GM12878 (cell line): Measurements from ENCODE around the gene RANBP1. TPM values are rescaled to one million over a fixed set of nuclear protein-coding genes. Genes with fewer than 3 reads are reported as not detected.

ENCODE experiments used
- BACH1 ChIP-seq: fragments of 450-650 bp; IDR thresholded peaks from 2 replicates; pipeline ENCODE4 v1.6.1; 2017; ENCODE audit warnings: mild to moderate bottlenecking, borderline replicate concordance
- E2F4 ChIP-seq: IDR thresholded peaks from 2 replicates; pipeline ENCODE4 v1.6.1; 2012; ENCODE audit warnings: low read depth, low read length, improper control_type of control experiment
- E4F1 ChIP-seq: fragments of 450-650 bp; IDR thresholded peaks from 2 replicates; pipeline ENCODE4 v1.6.1; 2018; ENCODE audit warnings: borderline replicate concordance, mild to moderate bottlenecking; ENCODE audit not compliant: partially characterized antibody
- EED ChIP-seq: sonication (generic); IDR thresholded peaks from 2 replicates; pipeline ENCODE4 v1.6.1; 2016; ENCODE audit warnings: antibody characterized with exemption, low read depth
- FOXK2 ChIP-seq: fragments of 450-650 bp; IDR thresholded peaks from 2 replicates; pipeline ENCODE4 v1.6.1; 2017; ENCODE audit warnings: mild to moderate bottlenecking, moderate library complexity
- IRF4 ChIP-seq: IDR thresholded peaks from 2 replicates; pipeline ENCODE4 v1.6.1; 2011; ENCODE audit warnings: low read depth, low read length
- MXI1 ChIP-seq: fragments of 150-350 bp; IDR thresholded peaks from 2 replicates; pipeline ENCODE4 v1.6.1; 2011; ENCODE audit warnings: low read depth, mild to moderate bottlenecking, inconsistent platforms, low read length, improper control_type of control experiment
- MYB ChIP-seq: fragments of 150-350 bp; IDR thresholded peaks from 2 replicates; pipeline ENCODE4 v1.6.1; 2014; ENCODE audit warnings: mild to moderate bottlenecking, low read depth, low read length, borderline replicate concordance
- NKRF ChIP-seq: fragments of 450-650 bp; conservative IDR thresholded peaks from 2 replicates; pipeline ENCODE4 v1.6.1; 2017; ENCODE audit warnings: mild to moderate bottlenecking, moderate library complexity
- POLR2AphosphoS2 ChIP-seq: IDR thresholded peaks from 2 replicates; pipeline ENCODE4 v1.6.1; 2011; ENCODE audit warnings: low read depth, mild to moderate bottlenecking, low read length, improper control_type of control experiment, moderate library complexity
- SIX5 ChIP-seq: IDR thresholded peaks from 2 replicates; pipeline ENCODE4 v1.6.1; 2011; ENCODE audit warnings: mild to moderate bottlenecking, low read depth, low read length, moderate library complexity; ENCODE audit not compliant: severe bottlenecking
- YBX1 ChIP-seq: fragments of 450-650 bp; IDR thresholded peaks from 2 replicates; pipeline ENCODE4 v1.6.1; 2016; ENCODE audit warnings: antibody characterized with exemption
- polyA plus RNA-seq, 11 experiments: library from polyadenylated mRNA; depleted of rRNA in 4 of 11; unstranded in 6 of 11; stranded (reverse) in 5 of 11; fragments of >200 nt; fragmentation: Nextera tagmentation in 4 of 11; fragmentation: Illumina TruSeq in 1 of 11; extraction: Ambion mirVana in 4 of 11; extraction: Trizol in 1 of 11; gene quantifications; 1 replicate in 1 of 11; 2 replicates in 10 of 11; pipeline versions ENCODE4 v1.2.1 to v1.2.3, GENCODE V29; 2011 to 2016; ENCODE audit warnings: inconsistent platforms in 2 of 11, missing spikeins in 2 of 11, low read depth in 1 of 11
- total RNA-seq, 4 experiments: library from RNA; depleted of rRNA in 3 of 4; stranded (reverse); fragments of >200 nt in 3 of 4; fragmentation: Illumina TruSeq in 1 of 4; extraction: Trizol in 1 of 4; gene quantifications; 2 replicates each; pipeline versions ENCODE4 v1.2.1 to v1.2.3, GENCODE V29; 2013 to 2021
- TF ChIP-seq, protein P1 (sequence below): fragments of 450-650 bp; IDR thresholded peaks from 2 replicates; pipeline ENCODE4 v1.6.1; 2016; ENCODE audit warnings: mild to moderate bottlenecking
- TF ChIP-seq, protein P2 (sequence below): IDR thresholded peaks from 2 replicates; pipeline ENCODE4 v1.6.1; 2011; ENCODE audit warnings: borderline replicate concordance, low read depth, mild to moderate bottlenecking, moderate library complexity, mixed read lengths, low read length; ENCODE audit not compliant: insufficient read depth; ENCODE audit errors: extremely low read length

RANBP1 gene
- total and polyA plus RNA-seq, 10 of the 15 experiments (the other 5 are each of a cell fraction or from before 2014, with no cell fraction given) = 55.3 to 808 (median 394) TPM

DNA sequence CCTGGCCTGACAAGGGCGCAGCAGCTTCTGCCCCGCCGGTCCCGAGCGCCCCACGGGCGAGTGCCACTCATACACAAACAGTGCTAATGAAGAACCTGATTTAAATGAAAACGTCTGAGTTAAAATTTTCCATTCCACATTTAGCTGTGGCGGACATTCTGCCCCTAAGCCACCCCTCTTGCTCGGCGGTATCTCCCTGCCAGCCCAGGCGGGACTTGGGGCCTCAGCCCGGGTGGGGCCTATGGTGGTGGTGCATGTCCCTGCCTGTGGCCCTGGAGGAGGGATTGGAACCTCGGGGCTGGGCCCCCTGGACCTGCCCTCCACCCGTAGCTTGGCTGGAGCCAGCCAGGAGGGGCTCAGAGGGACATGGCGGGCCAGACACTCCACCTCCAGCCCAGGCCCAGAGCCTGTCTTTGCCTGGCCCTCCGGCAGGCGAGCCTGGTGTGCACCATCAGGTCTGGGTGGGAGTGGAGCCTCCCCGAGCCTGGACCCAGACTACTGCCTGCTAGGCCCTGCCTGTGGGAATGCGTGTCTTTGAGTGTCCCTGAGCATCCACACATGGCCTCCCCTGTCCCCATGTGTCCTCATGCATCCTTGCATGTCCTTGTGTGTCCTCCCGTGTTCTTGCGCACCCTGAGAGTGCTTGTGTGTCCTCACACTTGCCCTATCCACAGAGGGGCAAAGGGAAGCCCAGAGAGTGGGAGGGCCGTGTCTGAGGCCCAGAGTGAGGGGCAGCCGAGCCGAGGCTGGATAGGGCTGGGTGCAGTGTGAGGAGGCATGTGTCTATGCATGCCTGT, 20.1 kb downstream of the RANBP1 start (continued):
- TF ChIP-seq NKRF (no peak), POLR2AphosphoS2 (no peak), E4F1 (no peak), SIX5 (no peak), IRF4 (no peak), EED (no peak), YBX1 (no peak), E2F4 (no peak), BACH1 (no peak), MYB (no peak), FOXK2 (no peak), MXI1 (no peak)
- TF ChIP-seq, protein P1, sequence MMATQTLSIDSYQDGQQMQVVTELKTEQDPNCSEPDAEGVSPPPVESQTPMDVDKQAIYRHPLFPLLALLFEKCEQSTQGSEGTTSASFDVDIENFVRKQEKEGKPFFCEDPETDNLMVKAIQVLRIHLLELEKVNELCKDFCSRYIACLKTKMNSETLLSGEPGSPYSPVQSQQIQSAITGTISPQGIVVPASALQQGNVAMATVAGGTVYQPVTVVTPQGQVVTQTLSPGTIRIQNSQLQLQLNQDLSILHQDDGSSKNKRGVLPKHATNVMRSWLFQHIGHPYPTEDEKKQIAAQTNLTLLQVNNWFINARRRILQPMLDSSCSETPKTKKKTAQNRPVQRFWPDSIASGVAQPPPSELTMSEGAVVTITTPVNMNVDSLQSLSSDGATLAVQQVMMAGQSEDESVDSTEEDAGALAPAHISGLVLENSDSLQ = no peak
- TF ChIP-seq, protein P2, sequence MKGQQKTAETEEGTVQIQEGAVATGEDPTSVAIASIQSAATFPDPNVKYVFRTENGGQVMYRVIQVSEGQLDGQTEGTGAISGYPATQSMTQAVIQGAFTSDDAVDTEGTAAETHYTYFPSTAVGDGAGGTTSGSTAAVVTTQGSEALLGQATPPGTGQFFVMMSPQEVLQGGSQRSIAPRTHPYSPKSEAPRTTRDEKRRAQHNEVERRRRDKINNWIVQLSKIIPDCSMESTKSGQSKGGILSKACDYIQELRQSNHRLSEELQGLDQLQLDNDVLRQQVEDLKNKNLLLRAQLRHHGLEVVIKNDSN = no peak
